ENCODE data around the gene RRP15.

Gene RRP15

GRCh38 chr1:218344814-218345672, 60.0 kb downstream of the RRP15 start, which contains the start of gene TGFB2:
TSS of gene TGFB2 (plus strand) at chr1:218345336. CDS start at chr1:218346702, 1,366 bp downstream.
- DNase-seq: no peak

GRCh38 chr1:218345673-218346390, 60.7 kb downstream of the RRP15 start:
- DNase-seq: peak; percentile 56

- peak; percentile 43 for DNase-seq
Observed at GRCh38 chr1:218346391-218347204, 61.5 kb downstream of the RRP15 start.

GRCh38 chr1:218347336-218347722, 62.2 kb downstream of the RRP15 start:
- no peak for DNase-seq

- peak; percentile 17 for DNase-seq
Observed at GRCh38 chr1:218347723-218348627, 62.9 kb downstream of the RRP15 start.

GRCh38 chr1:218348628-218349071, 63.6 kb downstream of the RRP15 start:
- peak; percentile 36 for DNase-seq

GRCh38 chr1:218349348-218350034, 64.4 kb downstream of the RRP15 start:
- no peak for DNase-seq

GRCh38 chr1:218350035-218350525, 65.0 kb downstream of the RRP15 start:
- DNase-seq: no peak

- no peak for DNase-seq
Observed at GRCh38 chr1:218350801-218351266, 65.7 kb downstream of the RRP15 start.

- DNase-seq: no peak
Observed at GRCh38 chr1:218351391-218352074, 66.4 kb downstream of the RRP15 start.

- DNase-seq: no peak
Observed at GRCh38 chr1:218352075-218352438, 67.0 kb downstream of the RRP15 start.

GRCh38 chr1:218353656-218354055, 68.6 kb downstream of the RRP15 start:
- no peak for DNase-seq

- DNase-seq: no peak
Observed at GRCh38 chr1:218355278-218355677, 70.2 kb downstream of the RRP15 start.

GRCh38 chr1:218357211-218357892, 72.3 kb downstream of the RRP15 start:
- DNase-seq: no peak

GRCh38 chr1:218357893-218358232, 72.8 kb downstream of the RRP15 start:
- no peak for DNase-seq

GRCh38 chr1:218361298-218362065, 76.4 kb downstream of the RRP15 start:
- peak; percentile 20 for DNase-seq

GRCh38 chr1:218362418-218363076, 77.5 kb downstream of the RRP15 start:
- no peak for DNase-seq

- DNase-seq: no peak
Observed at GRCh38 chr1:218363141-218363540, 78.0 kb downstream of the RRP15 start.

Measured in NCI-H1105 (cell line).